ENCODE results near the gene CBX8.

CBX8 gene

GRCh38 chr17:79806863-79807720 is 10.2 kb upstream of the CBX8 start:
- Histone ChIP-seq H3K4me1 (ENCODE audit: control insufficient read depth in 1 of 2, insufficient read depth in 1 of 2, low read depth in 1 of 2, low read length in 1 of 2) (peaks cover 38 to 51% of the 10 kb centered on the region in 2 experiments), H3K36me3 (no peaks in the 10 kb centered on the region), H3K27ac (no peak overlapping the region)

GRCh38 chr17:79806446-79806760 is 9.5 kb upstream of the CBX8 start:
- Histone ChIP-seq H3K27ac (no peak overlapping the region), H3K27me3 (peaks cover 100% of the 10 kb centered on the region), H3K9me3 (no peaks in the 10 kb centered on the region), H3K36me3 (no peaks in the 10 kb centered on the region), H3K4me3 (ENCODE audit: low read depth in 1 of 2, low read length in 1 of 2) (no peak overlapping the region), H3K4me1 (ENCODE audit: control insufficient read depth in 1 of 2, insufficient read depth in 1 of 2, low read depth in 1 of 2, low read length in 1 of 2) (peaks cover 41 to 50% of the 10 kb centered on the region in 2 experiments)
- TF ChIP-seq CTCF (IDR thresholded peaks at IDR 0.05) = no peak

More at GRCh38 chr17:79806863-79807720, 10.2 kb upstream of the CBX8 start:
- Histone ChIP-seq H3K4me3 (ENCODE audit: low read depth in 1 of 2, low read length in 1 of 2) (no peak overlapping the region), H3K9me3 (no peaks in the 10 kb centered on the region), H3K27me3 (peaks cover 100% of the 10 kb centered on the region)
- no peak for TF ChIP-seq CTCF (IDR thresholded peaks at IDR 0.05)

DNA sequence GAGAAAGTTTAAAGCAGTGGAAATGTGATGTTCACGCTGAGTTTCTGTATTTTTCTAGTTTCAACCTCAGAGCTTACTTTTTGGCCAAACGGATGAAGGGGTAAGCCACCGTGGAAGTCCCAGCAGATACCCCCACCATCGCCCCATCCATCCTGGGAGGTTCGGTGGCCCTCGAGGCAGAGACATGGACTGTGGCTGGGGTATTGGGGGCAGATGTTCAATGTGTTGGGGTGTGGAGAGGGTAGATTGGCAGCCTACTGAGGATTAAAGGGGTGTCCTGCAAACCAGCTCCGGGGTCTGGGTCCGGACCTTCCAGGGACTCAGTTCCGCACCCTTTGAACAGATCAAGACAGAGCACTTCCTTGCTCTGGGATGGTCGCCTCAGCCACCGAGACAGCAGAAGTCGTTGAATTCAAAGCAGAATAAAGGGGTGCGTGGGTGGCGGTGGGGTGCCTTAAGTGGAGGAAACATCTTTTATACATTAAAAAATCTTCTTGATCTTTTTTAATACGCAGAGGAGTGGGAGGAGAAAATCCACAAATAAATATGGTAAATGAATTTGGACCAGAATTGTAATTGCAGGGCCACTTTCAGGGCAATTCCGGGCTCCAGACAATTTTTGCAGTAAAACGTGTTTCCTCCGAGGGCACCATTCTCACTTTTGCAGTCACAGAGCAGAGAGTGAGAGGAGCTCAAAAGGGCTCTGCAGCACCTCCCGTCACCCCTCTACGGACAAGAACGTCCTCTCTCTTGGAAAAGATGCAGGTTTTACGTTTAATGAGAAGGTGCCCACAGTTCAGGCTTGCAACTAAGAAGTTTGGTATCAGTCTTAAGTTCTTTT is 8.2 kb upstream of the CBX8 start:
- TF ChIP-seq CTCF (IDR thresholded peaks at IDR 0.05) = no peak
- Histone ChIP-seq H3K36me3 (no peaks in the 10 kb centered on the region), H3K4me3 (ENCODE audit: low read depth in 1 of 2, low read length in 1 of 2) (peak overlapping the region in 1 of 2 experiments; percentile 52), H3K27me3 (peaks cover 100% of the 10 kb centered on the region), H3K9me3 (no peaks in the 10 kb centered on the region), H3K4me1 (ENCODE audit: control insufficient read depth in 1 of 2, insufficient read depth in 1 of 2, low read depth in 1 of 2, low read length in 1 of 2) (peaks cover 49 to 50% of the 10 kb centered on the region in 2 experiments), H3K27ac (no peak overlapping the region)

- peak overlapping the region; percentile 47 to 52 for H3K4me3 ChIP-seq (ENCODE audit: low read depth in 1 of 2, low read length in 1 of 2)
- no peak for TF ChIP-seq CTCF (IDR thresholded peaks at IDR 0.05)
- peaks cover 53 to 57% of the 10 kb centered on the region in 2 experiments for H3K4me1 ChIP-seq (ENCODE audit: control insufficient read depth in 1 of 2, insufficient read depth in 1 of 2, low read depth in 1 of 2, low read length in 1 of 2)
These were observed 7.3 kb upstream of the CBX8 start for GRCh38 chr17:79803997-79804855.

GRCh38 chr17:79803421-79803996 is 6.6 kb upstream of the CBX8 start:
- Histone ChIP-seq H3K27me3 (peaks cover 100% of the 10 kb centered on the region), H3K9me3 (no peaks in the 10 kb centered on the region), H3K27ac (peak overlapping the region; percentile 40), H3K4me3 (ENCODE audit: low read depth in 1 of 2, low read length in 1 of 2) (peak overlapping the region; percentile 47 to 52), H3K4me1 (ENCODE audit: control insufficient read depth in 1 of 2, insufficient read depth in 1 of 2, low read depth in 1 of 2, low read length in 1 of 2) (peaks cover 60 to 62% of the 10 kb centered on the region in 2 experiments), H3K36me3 (no peaks in the 10 kb centered on the region)
- no peak for TF ChIP-seq CTCF (IDR thresholded peaks at IDR 0.05)

More at GRCh38 chr17:79803997-79804855, 7.3 kb upstream of the CBX8 start:
- H3K27me3 ChIP-seq = peaks cover 100% of the 10 kb centered on the region
- peak overlapping the region; percentile 44 for H3K27ac ChIP-seq
- H3K36me3 ChIP-seq = no peaks in the 10 kb centered on the region
- H3K9me3 ChIP-seq = no peaks in the 10 kb centered on the region

Data from neutrophil (primary cell).